Caco-2 (cell line): ENCODE measurements around the gene AMOTL1. TPM values are rescaled to one million over a fixed set of nuclear protein-coding genes. Genes with fewer than 3 reads are reported as not detected.

ENCODE experiments used
- BruUV-seq: library from RNA; stranded (reverse); fragments of 400-500 nt; replicated peaks from 2 replicates; lab custom pipeline; 2021; lab: Mats Ljungman, UMichigan
- CTCF ChIA-PET: fragments of 300-600 bp; sonication (Branson Sonifier 250); formaldehyde crosslinking; loops from one replicate; lab custom pipeline; 2022; ENCODE audit warnings: antibody characterized with exemption; lab: Charles Lee
- POLR2A ChIA-PET: fragments of 300-600 bp; sonication (Branson Sonifier 250); formaldehyde crosslinking; loops from one replicate; lab custom pipeline; 2022; ENCODE audit warnings: antibody characterized with exemption; lab: Charles Lee
- DNase-seq, 2 experiments: peaks; one replicate each; pipeline versions ENCODE4 v3.0.0 to v3.0.0-alpha.2; 2020 to 2022
- H3K27me3 ChIP-seq: replicated peaks from 2 replicates; pipeline ENCODE4 v1.6.0; 2011; ENCODE audit warnings: low read length; ENCODE audit not compliant: control insufficient read depth, insufficient read depth
- H3K36me3 ChIP-seq: 2 replicates; pipeline ENCODE4 v1.5.1; 2011; ENCODE audit warnings: low read length; ENCODE audit not compliant: control insufficient read depth, insufficient read depth
- H3K4me1 ChIP-seq: fragments of 250-450 bp; sonication (Bioruptor Pico); 2 replicates; pipeline ENCODE4 v1.5.1; 2020; ENCODE audit warnings: mild to moderate bottlenecking
- H3K4me3 ChIP-seq: 2 replicates; pipeline ENCODE4 v1.5.1; 2011; ENCODE audit warnings: low read depth, mild to moderate bottlenecking, control low read depth, low read length
- H3K9me3 ChIP-seq: fragments of 250-450 bp; sonication (Bioruptor Pico); 2 replicates; pipeline ENCODE4 v1.5.1; 2020; ENCODE audit warnings: mild to moderate bottlenecking, moderate library complexity
- H3K27ac Mint-ChIP-seq: one replicate; pipeline ENCODE4 v1.8.0; 2022; ENCODE audit warnings: mixed read lengths; ENCODE audit not compliant: unreplicated experiment
- H3K27me3 Mint-ChIP-seq: one replicate; pipeline ENCODE4 v1.8.0; 2022; ENCODE audit warnings: mixed read lengths; ENCODE audit not compliant: insufficient read depth, unreplicated experiment
- H3K36me3 Mint-ChIP-seq: one replicate; pipeline ENCODE4 v1.8.0; 2022; ENCODE audit warnings: mild to moderate bottlenecking, mixed read lengths; ENCODE audit not compliant: insufficient read depth, unreplicated experiment
- H3K4me1 Mint-ChIP-seq: one replicate; pipeline ENCODE4 v1.8.0; 2022; ENCODE audit warnings: low read depth, mixed read lengths; ENCODE audit not compliant: unreplicated experiment
- H3K4me3 Mint-ChIP-seq: one replicate; pipeline ENCODE4 v1.8.0; 2022; ENCODE audit warnings: mild to moderate bottlenecking, moderate library complexity, mixed read lengths; ENCODE audit not compliant: unreplicated experiment
- H3K9me3 Mint-ChIP-seq: one replicate; pipeline ENCODE4 v1.8.0; 2022; ENCODE audit warnings: mixed read lengths; ENCODE audit not compliant: unreplicated experiment
- CTCF ChIP-seq, 2 experiments: fragments of 200-600 bp in 1 of 2; IDR thresholded peaks; 1 replicate in 1 of 2; 2 replicates in 1 of 2; pipeline versions ENCODE4 v1.5.1 to v1.8.0; 2011 to 2022; ENCODE audit warnings: antibody characterized with exemption in 1 of 2, control low read depth in 1 of 2, inconsistent platforms in 1 of 2, low read depth in 1 of 2, low read length in 1 of 2, mild to moderate bottlenecking in 1 of 2, moderate library complexity in 1 of 2; ENCODE audit not compliant: insufficient read depth in 1 of 2, severe bottlenecking in 1 of 2, unreplicated experiment in 1 of 2
- intact Hi-C: fragments of 100-400 bp; cut with micrococcal nuclease; formaldehyde crosslinking; loops from one replicate; pipeline ENCODE4 v1.10.0; 2022; ENCODE audit not compliant: unreplicated experiment
- total RNA-seq: library from RNA; stranded (reverse); gene quantifications from 2 replicates; pipeline ENCODE4 v1.2.3, GENCODE V29; 2022

AMOTL1 gene
- total RNA-seq, 1 experiment from 2014 or later: 60.8 TPM

GRCh38 chr11:94780432-94780831, 12.3 kb downstream of the AMOTL1 start:
- H3K27me3 ChIP-seq: no peaks in the 10 kb centered on the region
- no peak for TF ChIP-seq CTCF (IDR thresholded peaks at IDR 0.05; ENCODE audit: insufficient read depth in 1 of 2, low read depth in 1 of 2, low read length in 1 of 2, severe bottlenecking in 1 of 2, unreplicated experiment in 1 of 2)
- no peaks in the 10 kb centered on the region for H3K9me3 ChIP-seq
- no peak overlapping the region for H3K4me3 Mint-ChIP-seq
- no peaks in the 10 kb centered on the region for H3K27me3 Mint-ChIP-seq
- H3K4me3 ChIP-seq: no peak overlapping the region
- no peak for DNase-seq
- peaks cover 43% of the 10 kb centered on the region for H3K4me1 ChIP-seq
- no peaks in the 10 kb centered on the region for H3K9me3 Mint-ChIP-seq
- POLR2A ChIA-PET: no interaction called here
- no TSS peak for BruUV-seq
- H3K36me3 Mint-ChIP-seq: peaks cover 8% of the 10 kb centered on the region
- H3K4me1 Mint-ChIP-seq: peaks cover 46% of the 10 kb centered on the region
- H3K36me3 ChIP-seq: no peaks in the 10 kb centered on the region
- intact Hi-C loops: no loop called here
- CTCF ChIA-PET: interaction anchor here (1.4 kb wide), 1 partner anchor 157 kb away, joined by 3 read pairs; no protein-coding TSS in a partner anchor
- H3K27ac Mint-ChIP-seq: no peak overlapping the region

GRCh38 chr11:94781837-94782236, 13.7 kb downstream of the AMOTL1 start:
- Histone ChIP-seq H3K9me3 (no peaks in the 10 kb centered on the region), H3K4me1 (peaks cover 32% of the 10 kb centered on the region), H3K4me3 (no peak overlapping the region), H3K36me3 (no peaks in the 10 kb centered on the region), H3K27me3 (no peaks in the 10 kb centered on the region)
- DNase-seq: no peak
- peaks cover 2% of the 10 kb centered on the region for H3K36me3 Mint-ChIP-seq
- TF ChIP-seq CTCF (IDR thresholded peaks at IDR 0.05; ENCODE audit: insufficient read depth in 1 of 2, low read depth in 1 of 2, low read length in 1 of 2, severe bottlenecking in 1 of 2, unreplicated experiment in 1 of 2): no peak
- no peak overlapping the region for H3K4me3 Mint-ChIP-seq
- CTCF ChIA-PET: no interaction called here
- H3K4me1 Mint-ChIP-seq: peaks cover 34% of the 10 kb centered on the region
- no peak overlapping the region for H3K27ac Mint-ChIP-seq
- BruUV-seq: no TSS peak
- no peaks in the 10 kb centered on the region for H3K27me3 Mint-ChIP-seq
- intact Hi-C loops: no loop called here
- POLR2A ChIA-PET: interaction anchor here (0.7 kb wide), 1 partner anchor 75 kb away, joined by 3 read pairs; no protein-coding TSS in a partner anchor
- no peaks in the 10 kb centered on the region for H3K9me3 Mint-ChIP-seq

- H3K4me1 ChIP-seq: peaks cover 31% of the 10 kb centered on the region
Observed at GRCh38 chr11:94782446-94782845, 14.3 kb downstream of the AMOTL1 start.

More at GRCh38 chr11:94782446-94782845, 14.3 kb downstream of the AMOTL1 start:
- no peak for DNase-seq
- Histone ChIP-seq H3K27me3 (no peaks in the 10 kb centered on the region), H3K9me3 (no peaks in the 10 kb centered on the region), H3K4me3 (no peak overlapping the region), H3K36me3 (no peaks in the 10 kb centered on the region)
- no TSS peak for BruUV-seq
- Mint-ChIP-seq H3K27ac (no peak overlapping the region), H3K9me3 (no peaks in the 10 kb centered on the region), H3K4me1 (peaks cover 29% of the 10 kb centered on the region), H3K4me3 (no peak overlapping the region), H3K27me3 (no peaks in the 10 kb centered on the region), H3K36me3 (no peaks in the 10 kb centered on the region)
- TF ChIP-seq CTCF (IDR thresholded peaks at IDR 0.05; ENCODE audit: insufficient read depth in 1 of 2, low read depth in 1 of 2, low read length in 1 of 2, severe bottlenecking in 1 of 2, unreplicated experiment in 1 of 2): no peak
- intact Hi-C loops: no loop called here
- ChIA-PET CTCF (no interaction called here), POLR2A (no interaction called here)
